Type B pancreatic cell (in vitro differentiated cells): ENCODE data around the gene YWHAG. TPM values are rescaled to one million over a fixed set of nuclear protein-coding genes. Genes with fewer than 3 reads are reported as not detected.

Experiments used
- DNase-seq: peaks from one replicate; pipeline ENCODE4 v3.0.0; 2021; ENCODE audit warnings: mixed read lengths; ENCODE audit not compliant: unreplicated experiment; ENCODE audit errors: extremely low spot score
- H3K27ac Mint-ChIP-seq: 2 replicates; pipeline ENCODE4 v1.8.0; 2021; ENCODE audit warnings: mild to moderate bottlenecking, mixed read lengths
- H3K27me3 Mint-ChIP-seq: 2 replicates; pipeline ENCODE4 v1.8.0; 2021; ENCODE audit warnings: mixed read lengths
- H3K36me3 Mint-ChIP-seq: 2 replicates; pipeline ENCODE4 v1.8.0; 2021; ENCODE audit warnings: mixed read lengths
- H3K4me1 Mint-ChIP-seq: one replicate; pipeline ENCODE4 v1.8.0; 2021; ENCODE audit warnings: mixed read lengths; ENCODE audit not compliant: unreplicated experiment
- H3K4me3 Mint-ChIP-seq: 2 replicates; pipeline ENCODE4 v1.8.0; 2021; ENCODE audit warnings: mild to moderate bottlenecking, mixed read lengths
- H3K9me3 Mint-ChIP-seq: 2 replicates; pipeline ENCODE4 v1.8.0; 2021; ENCODE audit warnings: mixed read lengths
- total RNA-seq: library from RNA; stranded (reverse); gene quantifications from 2 replicates; pipeline ENCODE4 v1.2.1, GENCODE V29; 2021; ENCODE audit warnings: low replicate concordance
- TF ChIP-seq, protein P1 (sequence below): fragments of 200-600 bp; sonication (generic); conservative IDR thresholded peaks from 2 replicates; pipeline ENCODE4 v1.5.0; 2021; ENCODE audit warnings: antibody characterized with exemption, mild to moderate bottlenecking

YWHAG gene
- total RNA-seq, 1 donor from 2014 or later, result 140 TPM

GRCh38 chr7:76330261-76330660 lies 28.5 kb downstream of the YWHAG start:
- no peaks in the 10 kb centered on the region for H3K9me3 Mint-ChIP-seq
- peaks cover 34% of the 10 kb centered on the region for H3K4me1 Mint-ChIP-seq

DNA sequence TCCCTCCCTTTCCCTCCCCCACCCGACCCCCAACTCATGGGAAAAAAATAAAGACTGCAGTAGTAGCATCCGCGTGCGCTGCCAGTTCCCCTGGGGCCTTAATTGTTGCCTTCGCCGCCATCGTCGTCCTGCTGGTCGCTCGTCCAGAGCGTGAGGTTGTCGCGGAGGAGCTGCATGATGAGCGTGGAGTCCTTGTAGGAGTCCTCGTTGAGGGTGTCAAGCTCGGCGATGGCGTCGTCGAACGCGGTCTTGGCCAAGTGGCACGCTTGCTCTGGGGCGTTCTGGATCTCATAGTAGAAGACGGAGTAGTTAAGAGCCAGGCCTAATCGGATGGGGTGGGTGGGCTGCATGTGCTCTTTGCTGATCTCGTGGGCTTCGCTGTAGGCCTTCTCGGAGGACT lies 29.3 kb downstream of the YWHAG start:
- peaks cover 34% of the 10 kb centered on the region for H3K4me1 Mint-ChIP-seq
- H3K9me3 Mint-ChIP-seq, result no peaks in the 10 kb centered on the region
- H3K27ac Mint-ChIP-seq, result no peak overlapping the region
- peaks cover 32% of the 10 kb centered on the region for H3K36me3 Mint-ChIP-seq
- H3K27me3 Mint-ChIP-seq, result no peaks in the 10 kb centered on the region
- DNase-seq, result no peak
- H3K4me3 Mint-ChIP-seq, result no peak overlapping the region
- TF ChIP-seq, protein P1, sequence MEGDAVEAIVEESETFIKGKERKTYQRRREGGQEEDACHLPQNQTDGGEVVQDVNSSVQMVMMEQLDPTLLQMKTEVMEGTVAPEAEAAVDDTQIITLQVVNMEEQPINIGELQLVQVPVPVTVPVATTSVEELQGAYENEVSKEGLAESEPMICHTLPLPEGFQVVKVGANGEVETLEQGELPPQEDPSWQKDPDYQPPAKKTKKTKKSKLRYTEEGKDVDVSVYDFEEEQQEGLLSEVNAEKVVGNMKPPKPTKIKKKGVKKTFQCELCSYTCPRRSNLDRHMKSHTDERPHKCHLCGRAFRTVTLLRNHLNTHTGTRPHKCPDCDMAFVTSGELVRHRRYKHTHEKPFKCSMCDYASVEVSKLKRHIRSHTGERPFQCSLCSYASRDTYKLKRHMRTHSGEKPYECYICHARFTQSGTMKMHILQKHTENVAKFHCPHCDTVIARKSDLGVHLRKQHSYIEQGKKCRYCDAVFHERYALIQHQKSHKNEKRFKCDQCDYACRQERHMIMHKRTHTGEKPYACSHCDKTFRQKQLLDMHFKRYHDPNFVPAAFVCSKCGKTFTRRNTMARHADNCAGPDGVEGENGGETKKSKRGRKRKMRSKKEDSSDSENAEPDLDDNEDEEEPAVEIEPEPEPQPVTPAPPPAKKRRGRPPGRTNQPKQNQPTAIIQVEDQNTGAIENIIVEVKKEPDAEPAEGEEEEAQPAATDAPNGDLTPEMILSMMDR, result no peak

More at GRCh38 chr7:76330261-76330660, 28.5 kb downstream of the YWHAG start:
- H3K27me3 Mint-ChIP-seq, result no peaks in the 10 kb centered on the region
- TF ChIP-seq, protein P1, result no peak
- DNase-seq, result no peak
- H3K27ac Mint-ChIP-seq, result peak overlapping the region; percentile 9
- H3K36me3 Mint-ChIP-seq, result peaks cover 32% of the 10 kb centered on the region
- no peak overlapping the region for H3K4me3 Mint-ChIP-seq

GRCh38 chr7:76328389-76328788 lies 30.4 kb downstream of the YWHAG start:
- Mint-ChIP-seq H3K36me3 (peaks cover 29% of the 10 kb centered on the region), H3K27ac (no peak overlapping the region), H3K4me1 (peaks cover 24% of the 10 kb centered on the region), H3K4me3 (no peak overlapping the region), H3K9me3 (no peaks in the 10 kb centered on the region), H3K27me3 (no peaks in the 10 kb centered on the region)
- DNase-seq, result no peak
- TF ChIP-seq, protein P1, result no peak

- H3K27ac Mint-ChIP-seq, result no peak overlapping the region
- DNase-seq, result no peak
- H3K4me3 Mint-ChIP-seq, result no peak overlapping the region
- peaks cover 27% of the 10 kb centered on the region for H3K36me3 Mint-ChIP-seq
- H3K4me1 Mint-ChIP-seq, result peaks cover 22% of the 10 kb centered on the region
- TF ChIP-seq, protein P1, result no peak
- no peaks in the 10 kb centered on the region for H3K27me3 Mint-ChIP-seq
- no peaks in the 10 kb centered on the region for H3K9me3 Mint-ChIP-seq
These were observed 31.2 kb downstream of the YWHAG start for GRCh38 chr7:76327610-76328009.

- Mint-ChIP-seq H3K36me3 (peaks cover 25% of the 10 kb centered on the region), H3K4me3 (no peak overlapping the region), H3K27ac (no peak overlapping the region), H3K4me1 (peaks cover 15% of the 10 kb centered on the region), H3K27me3 (no peaks in the 10 kb centered on the region), H3K9me3 (no peaks in the 10 kb centered on the region)
- DNase-seq, result no peak
- TF ChIP-seq, protein P1, result no peak
These were observed 32.1 kb downstream of the YWHAG start for GRCh38 chr7:76326646-76327233.

DNA sequence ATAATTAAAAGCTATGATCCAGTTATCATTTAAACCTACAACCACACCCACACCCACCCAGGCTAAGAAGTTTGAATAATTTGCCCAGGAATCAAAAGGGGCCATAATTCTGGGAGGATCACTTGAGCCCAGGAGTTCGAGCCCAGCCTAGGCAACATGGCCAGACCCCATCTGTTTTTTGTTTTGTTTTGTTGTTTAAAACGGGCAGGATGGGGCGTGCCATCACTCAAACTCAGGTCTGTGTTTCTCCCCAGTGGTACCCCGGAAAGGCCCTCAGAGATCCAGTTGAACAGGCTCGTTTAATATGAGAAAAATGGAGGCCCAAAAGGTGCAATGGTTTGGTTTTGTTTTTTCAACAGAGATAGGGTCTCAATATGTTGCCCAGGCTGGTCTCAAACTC lies 33.0 kb downstream of the YWHAG start:
- H3K27me3 Mint-ChIP-seq, result no peaks in the 10 kb centered on the region
- H3K36me3 Mint-ChIP-seq, result peaks cover 26% of the 10 kb centered on the region
- no peak overlapping the region for H3K4me3 Mint-ChIP-seq
- no peaks in the 10 kb centered on the region for H3K9me3 Mint-ChIP-seq
- TF ChIP-seq, protein P1, result no peak
- no peak overlapping the region for H3K27ac Mint-ChIP-seq
- no peak for DNase-seq
- peaks cover 15% of the 10 kb centered on the region for H3K4me1 Mint-ChIP-seq
